ENCODE data around the gene STARD7.

The STARD7 gene

GRCh38 chr2:96240341-96241038 is 31.9 kb upstream of the STARD7 start:
- Histone ChIP-seq H3K4me1 (ENCODE audit: control insufficient read depth, low read depth, low read length) (no peaks in the 10 kb centered on the region), H2BK120ac (ENCODE audit: low read depth, low read length) (no peak overlapping the region), H3K23ac (ENCODE audit: low read length) (no peak overlapping the region), H3K18ac (ENCODE audit: low read length) (no peak overlapping the region), H3K56ac (ENCODE audit: low read length) (no peak overlapping the region), H3K36me3 (ENCODE audit: control insufficient read depth, insufficient read depth, low read length) (no peaks in the 10 kb centered on the region), H3K79me1 (ENCODE audit: low read length) (no peaks in the 10 kb centered on the region), H2BK5ac (ENCODE audit: low read length) (no peak overlapping the region), H3K9ac (ENCODE audit: low read length) (no peak overlapping the region), H3K4ac (ENCODE audit: low read depth, low read length) (no peak overlapping the region), H4K8ac (ENCODE audit: low read depth, low read length) (no peak overlapping the region), H3K4me3 (ENCODE audit: low read length) (no peak overlapping the region), H3K27me3 (ENCODE audit: insufficient read depth, low read length, poor library complexity) (no peaks in the 10 kb centered on the region), H4K5ac (ENCODE audit: low read length) (no peak overlapping the region), H3K27ac (ENCODE audit: low read depth, low read length) (no peak overlapping the region), H3K79me2 (ENCODE audit: control insufficient read depth, insufficient read depth, low read length) (no peaks in the 10 kb centered on the region), H2AK5ac (ENCODE audit: low read length) (no peak overlapping the region), H3K4me2 (ENCODE audit: low read length) (no peak overlapping the region), H2BK15ac (replicated peaks; ENCODE audit: low read depth) (no peak overlapping the region)
- WGBS (ENCODE audit: extremely low coverage, insufficient coverage, low lambda C conversion rate) = no CpG with 5 or more reads among the region's 9 CpGs
- no peak for DNase-seq

- Histone ChIP-seq H3K18ac (ENCODE audit: low read length) (no peak overlapping the region), H3K79me1 (ENCODE audit: low read length) (no peaks in the 10 kb centered on the region), H3K23ac (ENCODE audit: low read length) (no peak overlapping the region), H3K79me2 (ENCODE audit: control insufficient read depth, insufficient read depth, low read length) (no peaks in the 10 kb centered on the region), H4K5ac (ENCODE audit: low read length) (no peak overlapping the region), H2BK5ac (ENCODE audit: low read length) (no peak overlapping the region), H3K4me1 (ENCODE audit: control insufficient read depth, low read depth, low read length) (no peaks in the 10 kb centered on the region), H3K4me3 (ENCODE audit: low read length) (no peak overlapping the region), H2BK120ac (ENCODE audit: low read depth, low read length) (no peak overlapping the region), H3K9ac (ENCODE audit: low read length) (no peak overlapping the region), H3K36me3 (ENCODE audit: control insufficient read depth, insufficient read depth, low read length) (no peaks in the 10 kb centered on the region), H3K27me3 (ENCODE audit: insufficient read depth, low read length, poor library complexity) (no peaks in the 10 kb centered on the region), H3K4me2 (ENCODE audit: low read length) (no peak overlapping the region), H2BK15ac (replicated peaks; ENCODE audit: low read depth) (no peak overlapping the region), H2AK5ac (ENCODE audit: low read length) (no peak overlapping the region), H3K56ac (ENCODE audit: low read length) (no peak overlapping the region), H3K4ac (ENCODE audit: low read depth, low read length) (no peak overlapping the region), H4K8ac (ENCODE audit: low read depth, low read length) (no peak overlapping the region), H3K27ac (ENCODE audit: low read depth, low read length) (no peak overlapping the region)
- WGBS (ENCODE audit: extremely low coverage, insufficient coverage, low lambda C conversion rate) = no CpG with 5 or more reads among the region's 9 CpGs
- no peak for DNase-seq
Measured at GRCh38 chr2:96239745-96240264, 31.2 kb upstream of the STARD7 start.

GRCh38 chr2:96239091-96239490 is 30.5 kb upstream of the STARD7 start:
- H2AK5ac ChIP-seq (ENCODE audit: low read length) = no peak overlapping the region
- no peak overlapping the region for H3K27ac ChIP-seq (ENCODE audit: low read depth, low read length)
- H3K79me1 ChIP-seq (ENCODE audit: low read length) = no peaks in the 10 kb centered on the region
- no CpG with 5 or more reads among the region's 3 CpGs for WGBS (ENCODE audit: extremely low coverage, insufficient coverage, low lambda C conversion rate)
- no peaks in the 10 kb centered on the region for H3K27me3 ChIP-seq (ENCODE audit: insufficient read depth, low read length, poor library complexity)
- no peak overlapping the region for H3K18ac ChIP-seq (ENCODE audit: low read length)
- no peak overlapping the region for H3K4ac ChIP-seq (ENCODE audit: low read depth, low read length)
- no peak overlapping the region for H3K23ac ChIP-seq (ENCODE audit: low read length)
- no peak overlapping the region for H3K4me2 ChIP-seq (ENCODE audit: low read length)
- no peak overlapping the region for H3K56ac ChIP-seq (ENCODE audit: low read length)
- no peak overlapping the region for H3K9ac ChIP-seq (ENCODE audit: low read length)
- DNase-seq = no peak
- H4K8ac ChIP-seq (ENCODE audit: low read depth, low read length) = no peak overlapping the region
- no peak overlapping the region for H3K4me3 ChIP-seq (ENCODE audit: low read length)
- no peaks in the 10 kb centered on the region for H3K4me1 ChIP-seq (ENCODE audit: control insufficient read depth, low read depth, low read length)
- no peak overlapping the region for H4K5ac ChIP-seq (ENCODE audit: low read length)
- H2BK5ac ChIP-seq (ENCODE audit: low read length) = no peak overlapping the region
- H2BK15ac ChIP-seq (replicated peaks; ENCODE audit: low read depth) = no peak overlapping the region
- H3K79me2 ChIP-seq (ENCODE audit: control insufficient read depth, insufficient read depth, low read length) = no peaks in the 10 kb centered on the region
- H3K36me3 ChIP-seq (ENCODE audit: control insufficient read depth, insufficient read depth, low read length) = no peaks in the 10 kb centered on the region
- H2BK120ac ChIP-seq (ENCODE audit: low read depth, low read length) = no peak overlapping the region

- Histone ChIP-seq H2AK5ac (ENCODE audit: low read length) (no peak overlapping the region), H3K4me3 (ENCODE audit: low read length) (no peak overlapping the region), H3K27me3 (ENCODE audit: insufficient read depth, low read length, poor library complexity) (no peaks in the 10 kb centered on the region), H3K18ac (ENCODE audit: low read length) (no peak overlapping the region), H3K4ac (ENCODE audit: low read depth, low read length) (no peak overlapping the region), H2BK5ac (ENCODE audit: low read length) (no peak overlapping the region), H3K56ac (ENCODE audit: low read length) (no peak overlapping the region), H2BK15ac (replicated peaks; ENCODE audit: low read depth) (no peak overlapping the region), H3K9ac (ENCODE audit: low read length) (no peak overlapping the region), H3K27ac (ENCODE audit: low read depth, low read length) (no peak overlapping the region), H3K23ac (ENCODE audit: low read length) (no peak overlapping the region), H3K4me2 (ENCODE audit: low read length) (no peak overlapping the region), H3K79me1 (ENCODE audit: low read length) (no peaks in the 10 kb centered on the region), H3K4me1 (ENCODE audit: control insufficient read depth, low read depth, low read length) (no peaks in the 10 kb centered on the region), H3K79me2 (ENCODE audit: control insufficient read depth, insufficient read depth, low read length) (no peaks in the 10 kb centered on the region), H4K5ac (ENCODE audit: low read length) (no peak overlapping the region), H3K36me3 (ENCODE audit: control insufficient read depth, insufficient read depth, low read length) (no peaks in the 10 kb centered on the region), H2BK120ac (ENCODE audit: low read depth, low read length) (no peak overlapping the region), H4K8ac (ENCODE audit: low read depth, low read length) (no peak overlapping the region)
- DNase-seq = no peak
- WGBS (ENCODE audit: extremely low coverage, insufficient coverage, low lambda C conversion rate) = no CpG with 5 or more reads among the region's 3 CpGs
Measured at GRCh38 chr2:96238266-96238665, 29.6 kb upstream of the STARD7 start.

- no peak overlapping the region for H3K4ac ChIP-seq (ENCODE audit: low read depth, low read length)
- H2AK5ac ChIP-seq (ENCODE audit: low read length) = no peak overlapping the region
- H2BK5ac ChIP-seq (ENCODE audit: low read length) = no peak overlapping the region
- no peak overlapping the region for H3K4me2 ChIP-seq (ENCODE audit: low read length)
- H3K56ac ChIP-seq (ENCODE audit: low read length) = no peak overlapping the region
- H4K8ac ChIP-seq (ENCODE audit: low read depth, low read length) = no peak overlapping the region
- H3K23ac ChIP-seq (ENCODE audit: low read length) = no peak overlapping the region
- no peaks in the 10 kb centered on the region for H3K79me2 ChIP-seq (ENCODE audit: control insufficient read depth, insufficient read depth, low read length)
- H3K18ac ChIP-seq (ENCODE audit: low read length) = no peak overlapping the region
- no peaks in the 10 kb centered on the region for H3K79me1 ChIP-seq (ENCODE audit: low read length)
- no peaks in the 10 kb centered on the region for H3K4me1 ChIP-seq (ENCODE audit: control insufficient read depth, low read depth, low read length)
- no peak overlapping the region for H4K5ac ChIP-seq (ENCODE audit: low read length)
- H3K27ac ChIP-seq (ENCODE audit: low read depth, low read length) = no peak overlapping the region
- H3K4me3 ChIP-seq (ENCODE audit: low read length) = no peak overlapping the region
- no peaks in the 10 kb centered on the region for H3K27me3 ChIP-seq (ENCODE audit: insufficient read depth, low read length, poor library complexity)
- WGBS (ENCODE audit: extremely low coverage, insufficient coverage, low lambda C conversion rate) = no CpG with 5 or more reads among the region's 1 CpG
- H3K9ac ChIP-seq (ENCODE audit: low read length) = no peak overlapping the region
- no peaks in the 10 kb centered on the region for H3K36me3 ChIP-seq (ENCODE audit: control insufficient read depth, insufficient read depth, low read length)
- no peak for DNase-seq
- H2BK120ac ChIP-seq (ENCODE audit: low read depth, low read length) = no peak overlapping the region
- no peak overlapping the region for H2BK15ac ChIP-seq (replicated peaks; ENCODE audit: low read depth)
Measured at GRCh38 chr2:96236882-96237281, 28.3 kb upstream of the STARD7 start.

GRCh38 chr2:96233880-96234316 is 25.3 kb upstream of the STARD7 start:
- no peak overlapping the region for H3K4ac ChIP-seq (ENCODE audit: low read depth, low read length)
- H2BK15ac ChIP-seq (replicated peaks; ENCODE audit: low read depth) = no peak overlapping the region
- no peak overlapping the region for H3K9ac ChIP-seq (ENCODE audit: low read length)
- no peak overlapping the region for H2AK5ac ChIP-seq (ENCODE audit: low read length)
- no peak overlapping the region for H3K18ac ChIP-seq (ENCODE audit: low read length)
- H3K4me1 ChIP-seq (ENCODE audit: control insufficient read depth, low read depth, low read length) = no peaks in the 10 kb centered on the region
- no CpG with 5 or more reads among the region's 4 CpGs for WGBS (ENCODE audit: extremely low coverage, insufficient coverage, low lambda C conversion rate)
- no peaks in the 10 kb centered on the region for H3K27me3 ChIP-seq (ENCODE audit: insufficient read depth, low read length, poor library complexity)
- H3K36me3 ChIP-seq (ENCODE audit: control insufficient read depth, insufficient read depth, low read length) = no peaks in the 10 kb centered on the region
- no peak overlapping the region for H3K56ac ChIP-seq (ENCODE audit: low read length)
- H4K5ac ChIP-seq (ENCODE audit: low read length) = no peak overlapping the region
- no peak overlapping the region for H3K4me2 ChIP-seq (ENCODE audit: low read length)
- no peaks in the 10 kb centered on the region for H3K79me2 ChIP-seq (ENCODE audit: control insufficient read depth, insufficient read depth, low read length)
- H3K23ac ChIP-seq (ENCODE audit: low read length) = no peak overlapping the region
- no peak overlapping the region for H4K8ac ChIP-seq (ENCODE audit: low read depth, low read length)
- H3K4me3 ChIP-seq (ENCODE audit: low read length) = no peak overlapping the region
- H3K79me1 ChIP-seq (ENCODE audit: low read length) = no peaks in the 10 kb centered on the region
- DNase-seq = no peak
- H3K27ac ChIP-seq (ENCODE audit: low read depth, low read length) = no peak overlapping the region
- no peak overlapping the region for H2BK5ac ChIP-seq (ENCODE audit: low read length)
- H2BK120ac ChIP-seq (ENCODE audit: low read depth, low read length) = no peak overlapping the region
